Astrocyte (in vitro differentiated cells and primary cell): ENCODE measurements around the gene SCNN1A.

Experiments used
- CTCF ChIP-seq: IDR thresholded peaks from 2 replicates; pipeline ENCODE4 v1.5.1; 2011; ENCODE audit warnings: low read depth, mild to moderate bottlenecking, inconsistent platforms, low read length, moderate library complexity; ENCODE audit not compliant: insufficient read depth
- EZH2 ChIP-seq: IDR thresholded peaks from 2 replicates; pipeline ENCODE4 v1.6.1; 2012; ENCODE audit warnings: mild to moderate bottlenecking, low read length, inconsistent platforms; ENCODE audit not compliant: insufficient read depth

- TF ChIP-seq CTCF (no peak), EZH2 (no peak)
These were observed 28.4 kb downstream of the SCNN1A start for GRCh38 chr12:6346942-6347341.
